ENCODE data around the gene ZFP91.

DNA sequence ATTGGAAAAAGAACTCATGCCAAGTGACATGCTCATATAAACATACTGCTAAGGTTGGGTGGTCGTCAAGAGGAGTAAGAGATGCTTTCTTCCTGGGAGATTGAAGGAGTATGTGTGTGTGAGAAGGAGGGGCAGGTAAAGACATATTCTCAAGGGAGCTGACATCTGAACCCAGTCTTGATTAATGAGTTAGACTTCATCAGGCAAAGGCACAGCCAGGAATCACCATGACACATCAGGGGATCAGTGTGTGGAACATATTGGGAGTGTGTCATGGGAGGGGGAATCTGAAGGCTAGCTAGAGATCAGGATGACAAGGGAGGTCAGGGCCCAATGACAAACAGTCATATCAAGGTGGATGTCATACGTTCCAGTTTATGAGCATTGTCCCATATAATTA is 58.5 kb downstream of the ZFP91 start:
- TF ChIP-seq POLR2A (IDR thresholded peaks at IDR 0.05; ENCODE audit: low read depth, low read length) (no peak), MAZ (IDR thresholded peaks at IDR 0.05; ENCODE audit: borderline replicate concordance, low read depth, low read length) (no peak), ELK1 (IDR thresholded peaks at IDR 0.05; ENCODE audit: borderline replicate concordance, low read depth, low read length) (no peak), CHD1 (IDR thresholded peaks at IDR 0.05; ENCODE audit: low read depth, low read length) (no peak), RCOR1 (IDR thresholded peaks at IDR 0.05; ENCODE audit: insufficient replicate concordance, low read length) (no peak), RFX5 (IDR thresholded peaks at IDR 0.05; ENCODE audit: low read depth, low read length) (no peak), RAD21 (IDR thresholded peaks at IDR 0.05; ENCODE audit: low read length) (no peak), USF2 (IDR thresholded peaks at IDR 0.05; ENCODE audit: low read depth, low read length) (no peak), BHLHE40 (IDR thresholded peaks at IDR 0.05; ENCODE audit: low read depth, low read length) (no peak), CEBPB (IDR thresholded peaks at IDR 0.05; ENCODE audit: low read depth, low read length) (no peak), SMC3 (IDR thresholded peaks at IDR 0.05; ENCODE audit: low read depth, low read length) (no peak), NFE2L2 (IDR thresholded peaks at IDR 0.05; ENCODE audit: low read depth, low read length) (no peak), MXI1 (IDR thresholded peaks at IDR 0.05; ENCODE audit: borderline replicate concordance, low read depth, low read length) (no peak)
- TF ChIP-seq, protein P1, sequence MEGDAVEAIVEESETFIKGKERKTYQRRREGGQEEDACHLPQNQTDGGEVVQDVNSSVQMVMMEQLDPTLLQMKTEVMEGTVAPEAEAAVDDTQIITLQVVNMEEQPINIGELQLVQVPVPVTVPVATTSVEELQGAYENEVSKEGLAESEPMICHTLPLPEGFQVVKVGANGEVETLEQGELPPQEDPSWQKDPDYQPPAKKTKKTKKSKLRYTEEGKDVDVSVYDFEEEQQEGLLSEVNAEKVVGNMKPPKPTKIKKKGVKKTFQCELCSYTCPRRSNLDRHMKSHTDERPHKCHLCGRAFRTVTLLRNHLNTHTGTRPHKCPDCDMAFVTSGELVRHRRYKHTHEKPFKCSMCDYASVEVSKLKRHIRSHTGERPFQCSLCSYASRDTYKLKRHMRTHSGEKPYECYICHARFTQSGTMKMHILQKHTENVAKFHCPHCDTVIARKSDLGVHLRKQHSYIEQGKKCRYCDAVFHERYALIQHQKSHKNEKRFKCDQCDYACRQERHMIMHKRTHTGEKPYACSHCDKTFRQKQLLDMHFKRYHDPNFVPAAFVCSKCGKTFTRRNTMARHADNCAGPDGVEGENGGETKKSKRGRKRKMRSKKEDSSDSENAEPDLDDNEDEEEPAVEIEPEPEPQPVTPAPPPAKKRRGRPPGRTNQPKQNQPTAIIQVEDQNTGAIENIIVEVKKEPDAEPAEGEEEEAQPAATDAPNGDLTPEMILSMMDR (conservative IDR thresholded peaks at IDR 0.05; ENCODE audit: low read depth, low read length) = no peak
